Stimulated activated CD8-positive, alpha-beta memory T cell treated with anti-CD3 and anti-CD28 coated beads, Interleukin-4, amount 100 ng/mL, for 4 hours (primary cell): ENCODE measurements around the gene POU3F3.

Experiments
- DNase-seq, 2 donors: peaks; one replicate each; pipeline ENCODE4 v3.0.0-alpha.2; 2020; ENCODE audit warnings: low read depth in 2 of 2, low spot score in 1 of 2

The POU3F3 gene

GRCh38 chr2:104873689-104874054 lies 19.8 kb downstream of the POU3F3 start:
- DNase-seq: no peak

- no peak for DNase-seq
Measured at GRCh38 chr2:104874230-104874629, 20.3 kb downstream of the POU3F3 start.

GRCh38 chr2:104875262-104875661 lies 21.3 kb downstream of the POU3F3 start:
- DNase-seq: no peak

- DNase-seq: no peak
Measured at GRCh38 chr2:104876606-104877570, 23.0 kb downstream of the POU3F3 start.

- no peak for DNase-seq
Measured at GRCh38 chr2:104878863-104879512, 25.1 kb downstream of the POU3F3 start.

GRCh38 chr2:104880076-104880475 lies 26.2 kb downstream of the POU3F3 start:
- no peak for DNase-seq

GRCh38 chr2:104883357-104883756 lies 29.4 kb downstream of the POU3F3 start:
- no peak for DNase-seq

GRCh38 chr2:104885119-104885782 lies 31.3 kb downstream of the POU3F3 start:
- DNase-seq: no peak

- no peak for DNase-seq
Measured at GRCh38 chr2:104887676-104888075, 33.8 kb downstream of the POU3F3 start.

- no peak for DNase-seq
Measured at GRCh38 chr2:104888489-104889258, 34.8 kb downstream of the POU3F3 start.

- no peak for DNase-seq
Measured at GRCh38 chr2:104889291-104889959, 35.5 kb downstream of the POU3F3 start.

GRCh38 chr2:104889960-104890684 lies 36.2 kb downstream of the POU3F3 start:
- DNase-seq: no peak

- DNase-seq: no peak
Measured at GRCh38 chr2:104890685-104891069, 36.8 kb downstream of the POU3F3 start.

GRCh38 chr2:104891145-104891544 lies 37.2 kb downstream of the POU3F3 start:
- no peak for DNase-seq

- DNase-seq: no peak
Measured at GRCh38 chr2:104896446-104896845, 42.5 kb downstream of the POU3F3 start.

- DNase-seq: no peak
Measured at GRCh38 chr2:104897515-104898184, 43.7 kb downstream of the POU3F3 start.

GRCh38 chr2:104900608-104901007 lies 46.7 kb downstream of the POU3F3 start:
- DNase-seq: no peak

GRCh38 chr2:104901037-104901881 lies 47.3 kb downstream of the POU3F3 start:
- DNase-seq: no peak
